ENCODE data around the gene CNOT4.

Gene CNOT4

GRCh38 chr7:135509839-135510591 lies at the start of gene CNOT4:
CNOT4 (minus strand) TSS chr7:135510102; CDS start chr7:135438331, 71,771 bp downstream.
- peak; percentile 95 for DNase-seq

- DNase-seq = no peak
These were observed 49.0 kb upstream of the CNOT4 start for GRCh38 chr7:135558881-135559280.

GRCh38 chr7:135558337-135558767 lies 48.5 kb upstream of the CNOT4 start:
- DNase-seq = peak; percentile 68

GRCh38 chr7:135557455-135558336 lies 47.8 kb upstream of the CNOT4 start, which contains the start of gene NUP205:
NUP205 (plus strand) TSS chr7:135557917; CDS start chr7:135557945, 28 bp downstream.
- DNase-seq = peak; percentile 91

GRCh38 chr7:135553346-135553745 lies 43.4 kb upstream of the CNOT4 start:
- DNase-seq = no peak

GRCh38 chr7:135552148-135552547 lies 42.2 kb upstream of the CNOT4 start:
- no peak for DNase-seq

- DNase-seq = no peak
These were observed 40.3 kb upstream of the CNOT4 start for GRCh38 chr7:135550196-135550595.

GRCh38 chr7:135541029-135541428 lies 31.1 kb upstream of the CNOT4 start:
- DNase-seq = no peak

GRCh38 chr7:135539629-135540028 lies 29.7 kb upstream of the CNOT4 start:
- DNase-seq = no peak

- no peak for DNase-seq
These were observed 28.5 kb upstream of the CNOT4 start for GRCh38 chr7:135538376-135538775.

- DNase-seq = no peak
These were observed 28.0 kb upstream of the CNOT4 start for GRCh38 chr7:135537905-135538304.

- no peak for DNase-seq
These were observed 27.6 kb upstream of the CNOT4 start for GRCh38 chr7:135537453-135537852.

- no peak for DNase-seq
These were observed 26.2 kb upstream of the CNOT4 start for GRCh38 chr7:135536150-135536549.

GRCh38 chr7:135527025-135527424 lies 17.1 kb upstream of the CNOT4 start:
- DNase-seq = no peak

- DNase-seq = no peak
These were observed 15.5 kb upstream of the CNOT4 start for GRCh38 chr7:135525426-135525825.

- DNase-seq = no peak
These were observed 13.2 kb upstream of the CNOT4 start for GRCh38 chr7:135523146-135523545.

GRCh38 chr7:135522509-135522908 lies 12.6 kb upstream of the CNOT4 start:
- DNase-seq = no peak

GRCh38 chr7:135519871-135520270 lies 10.0 kb upstream of the CNOT4 start:
- no peak for DNase-seq

- DNase-seq = no peak
These were observed 9.4 kb upstream of the CNOT4 start for GRCh38 chr7:135519233-135519688.

- DNase-seq = no peak
These were observed 8.8 kb upstream of the CNOT4 start for GRCh38 chr7:135518748-135519147.

- no peak for DNase-seq
These were observed 7.2 kb upstream of the CNOT4 start for GRCh38 chr7:135517060-135517459.

GRCh38 chr7:135514856-135515255 lies 5.0 kb upstream of the CNOT4 start:
- DNase-seq = no peak

- peak; percentile 60 for DNase-seq
These were observed 2.4 kb upstream of the CNOT4 start for GRCh38 chr7:135512135-135512887.
